ENCODE data around the gene LCMT1. TPM values are rescaled to one million over a fixed set of nuclear protein-coding genes. Genes with fewer than 3 reads are reported as not detected.

Gene LCMT1
- total and polyA plus RNA-seq, 9 of the 15 experiments (the other 6 are each of a cell fraction or from before 2014, with no cell fraction given): 20.0 to 42.8 (median 32.3) TPM

DNA sequence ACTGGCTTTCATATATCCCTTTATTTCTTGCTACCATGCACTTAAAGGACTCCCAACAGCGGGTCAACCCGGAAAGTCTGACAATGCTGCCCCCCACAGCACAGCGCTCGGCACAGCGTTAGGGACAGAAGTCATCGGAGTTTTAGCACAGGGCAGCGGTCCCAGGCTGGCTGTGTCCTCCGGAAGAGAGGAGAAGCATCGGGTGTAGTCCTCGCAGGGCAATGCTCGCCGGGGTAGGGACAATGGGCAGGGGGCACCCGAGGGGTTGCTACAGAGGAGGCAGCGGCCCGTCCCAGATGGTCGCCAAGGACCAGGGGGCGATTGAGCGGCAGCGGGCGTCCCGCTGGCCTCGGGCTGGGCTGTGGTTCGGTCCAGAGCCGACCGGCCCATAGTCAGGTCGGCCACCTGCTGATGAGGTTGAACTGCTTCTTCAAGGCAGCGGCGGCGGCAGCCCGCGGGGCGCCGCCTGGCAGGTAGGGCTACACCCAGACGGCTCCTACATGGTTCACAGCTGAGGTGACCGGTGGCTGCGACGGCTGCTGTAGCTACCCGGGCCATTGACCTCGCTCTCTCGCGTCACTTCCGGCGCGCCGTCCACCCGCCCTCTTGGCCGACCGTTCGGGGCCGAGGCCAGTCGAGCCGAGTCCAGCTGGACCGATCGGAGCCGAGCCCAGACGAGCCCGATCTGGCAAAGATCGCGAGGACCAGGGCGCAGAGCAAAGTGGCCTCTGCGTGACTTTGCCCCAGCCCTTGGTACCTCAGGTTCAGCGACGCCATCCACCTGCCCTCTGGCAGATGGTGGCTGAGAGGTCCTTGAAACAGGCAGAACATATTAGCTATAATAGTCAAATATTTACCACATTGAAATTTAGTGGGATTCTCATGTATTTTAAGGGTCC, 4.7 kb upstream of the LCMT1 start (continued):
- TF ChIP-seq ELF4 (CRISPR knock-in tag; IDR thresholded peaks at IDR 0.05) (no peak), YY1 (IDR thresholded peaks at IDR 0.05; ENCODE audit: borderline replicate concordance in 1 of 3, control insufficient read depth in 1 of 3, extremely low read depth in 1 of 3, insufficient read depth in 3 of 3, insufficient read length in 1 of 3, insufficient replicate concordance in 2 of 3, low read depth in 1 of 3, low read length in 2 of 3) (peak in 2 of 3 experiments; percentile 79 to 86), DPF2 (IDR thresholded peaks at IDR 0.05) (no peak), NONO (IDR thresholded peaks at IDR 0.05; ENCODE audit: low read depth in 2 of 2, low read length in 1 of 2) (peak in 1 of 2 experiments; percentile 45; a peak in 2 of 4 replicates), MITF (IDR thresholded peaks at IDR 0.05) (no peak), BMI1 (IDR thresholded peaks at IDR 0.05; ENCODE audit: low read length) (no peak), MAZ (CRISPR knock-in tag; conservative IDR thresholded peaks at IDR 0.05 in 1 of 2, IDR thresholded peaks at IDR 0.05 in 1 of 2) (peak; percentile 77 to 87), KLF1 (tag; IDR thresholded peaks at IDR 0.05) (peak; percentile 84), HSF4 (CRISPR knock-in tag; IDR thresholded peaks at IDR 0.05; ENCODE audit: borderline replicate concordance) (no peak), NFRKB (IDR thresholded peaks at IDR 0.05; ENCODE audit: low read depth) (peak; percentile 30; the same call in 1 of the 2 replicates), ETV5 (CRISPR knock-in tag; IDR thresholded peaks at IDR 0.05; ENCODE audit: low read depth) (peak; percentile 95), HMG20B (CRISPR knock-in tag; IDR thresholded peaks at IDR 0.05) (no peak), ATF7 (IDR thresholded peaks at IDR 0.05) (peak; percentile 75), BDP1 (IDR thresholded peaks at IDR 0.05; ENCODE audit: insufficient read depth, insufficient read length) (no peak), PKNOX1 (IDR thresholded peaks at IDR 0.05) (no peak), ZNF174 (CRISPR knock-in tag; IDR thresholded peaks at IDR 0.05) (no peak), SIN3A (IDR thresholded peaks at IDR 0.05; ENCODE audit: borderline replicate concordance in 2 of 2, control insufficient read depth in 1 of 2, low read depth in 2 of 2, low read length in 2 of 2) (peak; percentile 55 to 81; a peak in 2 of 4 replicates), SMC3 (conservative IDR thresholded peaks at IDR 0.05; ENCODE audit: insufficient read depth, low read depth, low read length) (peak; percentile 40; the same call in 1 of the 2 replicates), SMARCA4 (IDR thresholded peaks at IDR 0.05) (no peak)
- TF ChIP-seq, protein P1, sequence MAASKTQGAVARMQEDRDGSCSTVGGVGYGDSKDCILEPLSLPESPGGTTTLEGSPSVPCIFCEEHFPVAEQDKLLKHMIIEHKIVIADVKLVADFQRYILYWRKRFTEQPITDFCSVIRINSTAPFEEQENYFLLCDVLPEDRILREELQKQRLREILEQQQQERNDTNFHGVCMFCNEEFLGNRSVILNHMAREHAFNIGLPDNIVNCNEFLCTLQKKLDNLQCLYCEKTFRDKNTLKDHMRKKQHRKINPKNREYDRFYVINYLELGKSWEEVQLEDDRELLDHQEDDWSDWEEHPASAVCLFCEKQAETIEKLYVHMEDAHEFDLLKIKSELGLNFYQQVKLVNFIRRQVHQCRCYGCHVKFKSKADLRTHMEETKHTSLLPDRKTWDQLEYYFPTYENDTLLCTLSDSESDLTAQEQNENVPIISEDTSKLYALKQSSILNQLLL (CRISPR knock-in tag; IDR thresholded peaks at IDR 0.05; ENCODE audit: borderline replicate concordance): no peak
- TF ChIP-seq, protein P2, sequence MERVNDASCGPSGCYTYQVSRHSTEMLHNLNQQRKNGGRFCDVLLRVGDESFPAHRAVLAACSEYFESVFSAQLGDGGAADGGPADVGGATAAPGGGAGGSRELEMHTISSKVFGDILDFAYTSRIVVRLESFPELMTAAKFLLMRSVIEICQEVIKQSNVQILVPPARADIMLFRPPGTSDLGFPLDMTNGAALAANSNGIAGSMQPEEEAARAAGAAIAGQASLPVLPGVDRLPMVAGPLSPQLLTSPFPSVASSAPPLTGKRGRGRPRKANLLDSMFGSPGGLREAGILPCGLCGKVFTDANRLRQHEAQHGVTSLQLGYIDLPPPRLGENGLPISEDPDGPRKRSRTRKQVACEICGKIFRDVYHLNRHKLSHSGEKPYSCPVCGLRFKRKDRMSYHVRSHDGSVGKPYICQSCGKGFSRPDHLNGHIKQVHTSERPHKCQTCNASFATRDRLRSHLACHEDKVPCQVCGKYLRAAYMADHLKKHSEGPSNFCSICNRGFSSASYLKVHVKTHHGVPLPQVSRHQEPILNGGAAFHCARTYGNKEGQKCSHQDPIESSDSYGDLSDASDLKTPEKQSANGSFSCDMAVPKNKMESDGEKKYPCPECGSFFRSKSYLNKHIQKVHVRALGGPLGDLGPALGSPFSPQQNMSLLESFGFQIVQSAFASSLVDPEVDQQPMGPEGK (CRISPR knock-in tag; IDR thresholded peaks at IDR 0.05; ENCODE audit: borderline replicate concordance): no peak

All from K562 (cell line).